Smooth muscle cell (in vitro differentiated cells): ENCODE data around the gene NR5A1. TPM values are rescaled to one million over a fixed set of nuclear protein-coding genes. Genes with fewer than 3 reads are reported as not detected.

Source experiments
- DNase-seq: peaks from one replicate; lab custom pipeline; 2025; ENCODE audit not compliant: unreplicated experiment; lab: John Stamatoyannopoulos, UW
- H2AFZ ChIP-seq: fragments of 200-600 bp; sonication (generic); 2 replicates; pipeline ENCODE4 v1.6.0; 2016; ENCODE audit warnings: antibody characterized with exemption, low read depth, mild to moderate bottlenecking
- H3F3A ChIP-seq: fragments of 200-600 bp; sonication (generic); 2 replicates; pipeline ENCODE4 v1.6.0; 2017; ENCODE audit warnings: antibody characterized with exemption, low read depth
- H3K27ac ChIP-seq: fragments of 200-600 bp; sonication (generic); 2 replicates; pipeline ENCODE4 v1.5.1; 2016; ENCODE audit warnings: low read depth, mild to moderate bottlenecking
- H3K27me3 ChIP-seq: fragments of 200-600 bp; sonication (generic); 2 replicates; pipeline ENCODE4 v1.6.1; 2016; ENCODE audit warnings: low read depth, mild to moderate bottlenecking
- H3K36me3 ChIP-seq: fragments of 200-600 bp; sonication (generic); 2 replicates; pipeline ENCODE4 v1.5.1; 2016; ENCODE audit warnings: low read depth
- H3K4me1 ChIP-seq: fragments of 200-600 bp; sonication (generic); 2 replicates; pipeline ENCODE4 v1.5.1; 2016; ENCODE audit warnings: low read depth
- H3K4me2 ChIP-seq: fragments of 200-600 bp; sonication (generic); 2 replicates; pipeline ENCODE4 v1.6.0; 2016; ENCODE audit warnings: mild to moderate bottlenecking
- H3K4me3 ChIP-seq: fragments of 200-600 bp; sonication (generic); 2 replicates; pipeline ENCODE4 v1.5.1; 2016; ENCODE audit warnings: mild to moderate bottlenecking
- H3K79me2 ChIP-seq: fragments of 200-600 bp; sonication (generic); 2 replicates; pipeline ENCODE4 v1.6.0; 2016; ENCODE audit warnings: low read depth, mild to moderate bottlenecking
- H3K9ac ChIP-seq: fragments of 200-600 bp; sonication (generic); 2 replicates; pipeline ENCODE4 v1.6.0; 2016; ENCODE audit warnings: low read depth
- H3K9me3 ChIP-seq: fragments of 200-600 bp; sonication (generic); replicated peaks from 2 replicates; pipeline ENCODE4 v1.5.1; 2016; ENCODE audit warnings: low read depth
- H4K20me1 ChIP-seq: fragments of 200-600 bp; sonication (generic); 2 replicates; pipeline ENCODE4 v1.6.0; 2016; ENCODE audit warnings: low read depth
- WGBS: methylation state at CpG from one replicate; pipeline ENCODE4 v1.1.7; 2016; ENCODE audit warnings: low lambda C conversion rate; 5-methylcytosine and 5-hydroxymethylcytosine counted together
- polyA plus RNA-seq: library from polyadenylated mRNA; unstranded; fragments of >200 nt; fragmentation: Nextera tagmentation; extraction: Ambion mirVana; gene quantifications from 2 replicates; pipeline ENCODE4 v1.2.1, GENCODE V29; 2016
- total RNA-seq: library from RNA; depleted of rRNA; stranded (reverse); fragments of >200 nt; gene quantifications from 2 replicates; pipeline ENCODE4 v1.2.3, GENCODE V29; 2014
- TF ChIP-seq, protein P1 (sequence below): fragments of 200-600 bp; sonication (generic); IDR thresholded peaks from 2 replicates; pipeline ENCODE4 v1.5.1; 2017; ENCODE audit warnings: borderline replicate concordance, mild to moderate bottlenecking, antibody characterized with exemption; ENCODE audit not compliant: insufficient read depth, poor library complexity, severe bottlenecking

Gene NR5A1
- total and polyA plus RNA-seq, 2 experiments from 2014 or later, result not detected

DNA sequence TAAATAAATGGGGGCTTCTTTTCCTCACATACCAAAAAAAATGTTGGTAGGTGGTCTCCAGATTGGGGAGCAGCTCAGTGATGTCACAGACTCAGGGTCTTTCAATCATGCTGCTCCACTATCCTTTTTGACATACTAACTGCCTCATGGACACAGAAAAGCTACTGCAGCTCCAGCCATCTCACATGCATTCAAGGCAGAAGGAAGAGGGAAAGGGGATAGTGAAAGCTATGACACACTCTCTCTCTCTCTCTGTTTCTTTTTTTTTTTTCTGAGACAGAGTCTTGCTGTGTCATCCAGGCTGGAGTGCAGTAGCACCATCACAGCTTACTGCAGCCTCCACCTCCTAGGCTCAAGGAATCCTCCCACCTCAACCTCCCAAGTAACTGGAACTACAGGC lies 64.8 kb downstream of the NR5A1 start:
- DNase-seq, result no peak
- H3K27me3 ChIP-seq, result no peaks in the 10 kb centered on the region
- TF ChIP-seq, protein P1, sequence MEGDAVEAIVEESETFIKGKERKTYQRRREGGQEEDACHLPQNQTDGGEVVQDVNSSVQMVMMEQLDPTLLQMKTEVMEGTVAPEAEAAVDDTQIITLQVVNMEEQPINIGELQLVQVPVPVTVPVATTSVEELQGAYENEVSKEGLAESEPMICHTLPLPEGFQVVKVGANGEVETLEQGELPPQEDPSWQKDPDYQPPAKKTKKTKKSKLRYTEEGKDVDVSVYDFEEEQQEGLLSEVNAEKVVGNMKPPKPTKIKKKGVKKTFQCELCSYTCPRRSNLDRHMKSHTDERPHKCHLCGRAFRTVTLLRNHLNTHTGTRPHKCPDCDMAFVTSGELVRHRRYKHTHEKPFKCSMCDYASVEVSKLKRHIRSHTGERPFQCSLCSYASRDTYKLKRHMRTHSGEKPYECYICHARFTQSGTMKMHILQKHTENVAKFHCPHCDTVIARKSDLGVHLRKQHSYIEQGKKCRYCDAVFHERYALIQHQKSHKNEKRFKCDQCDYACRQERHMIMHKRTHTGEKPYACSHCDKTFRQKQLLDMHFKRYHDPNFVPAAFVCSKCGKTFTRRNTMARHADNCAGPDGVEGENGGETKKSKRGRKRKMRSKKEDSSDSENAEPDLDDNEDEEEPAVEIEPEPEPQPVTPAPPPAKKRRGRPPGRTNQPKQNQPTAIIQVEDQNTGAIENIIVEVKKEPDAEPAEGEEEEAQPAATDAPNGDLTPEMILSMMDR, result no peak
- H4K20me1 ChIP-seq, result no peaks in the 10 kb centered on the region
- no peaks in the 10 kb centered on the region for H3K4me1 ChIP-seq
- no peaks in the 10 kb centered on the region for H3K9me3 ChIP-seq
- H3K36me3 ChIP-seq, result no peaks in the 10 kb centered on the region
- no peak overlapping the region for H3K4me3 ChIP-seq
- no peak overlapping the region for H3K27ac ChIP-seq
- no peak overlapping the region for H3K9ac ChIP-seq
- H3F3A ChIP-seq, result no peaks in the 10 kb centered on the region
- H3K4me2 ChIP-seq, result no peak overlapping the region
- H2AFZ ChIP-seq, result no peak overlapping the region
- H3K79me2 ChIP-seq, result no peaks in the 10 kb centered on the region

DNA sequence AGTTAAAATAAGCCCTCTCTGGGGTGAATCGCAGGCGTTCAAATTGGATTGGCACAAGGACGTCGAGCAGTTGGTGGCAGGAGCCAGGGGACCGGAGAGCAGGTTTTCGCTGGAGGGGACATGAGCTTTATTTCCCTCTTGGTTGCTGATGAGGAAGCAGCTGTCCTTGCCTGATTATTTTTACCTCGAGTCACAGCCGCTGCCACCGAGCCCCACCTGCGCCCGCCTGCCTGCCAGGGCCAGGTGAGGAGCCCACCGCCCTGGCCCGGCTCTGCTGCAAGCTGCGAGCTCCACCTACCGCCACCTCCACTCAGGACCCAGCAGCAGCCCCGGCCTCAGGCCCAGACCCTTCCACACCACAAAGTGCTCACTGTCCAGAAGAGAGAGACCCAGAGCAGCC lies 65.9 kb downstream of the NR5A1 start:
- no peak overlapping the region for H3K4me2 ChIP-seq
- H3K4me3 ChIP-seq, result no peak overlapping the region
- H3K36me3 ChIP-seq, result no peaks in the 10 kb centered on the region
- H3K9me3 ChIP-seq, result no peaks in the 10 kb centered on the region
- no peak overlapping the region for H2AFZ ChIP-seq
- H3K27me3 ChIP-seq, result no peaks in the 10 kb centered on the region
- no peaks in the 10 kb centered on the region for H3K4me1 ChIP-seq
- H3F3A ChIP-seq, result no peaks in the 10 kb centered on the region
- H3K79me2 ChIP-seq, result no peaks in the 10 kb centered on the region
- no peaks in the 10 kb centered on the region for H4K20me1 ChIP-seq
- DNase-seq, result no peak
- no peak overlapping the region for H3K9ac ChIP-seq
- H3K27ac ChIP-seq, result no peak overlapping the region
- TF ChIP-seq, protein P1, result no peak
- 93% methylated on average over 11 of the region's 16 CpGs for WGBS

DNA sequence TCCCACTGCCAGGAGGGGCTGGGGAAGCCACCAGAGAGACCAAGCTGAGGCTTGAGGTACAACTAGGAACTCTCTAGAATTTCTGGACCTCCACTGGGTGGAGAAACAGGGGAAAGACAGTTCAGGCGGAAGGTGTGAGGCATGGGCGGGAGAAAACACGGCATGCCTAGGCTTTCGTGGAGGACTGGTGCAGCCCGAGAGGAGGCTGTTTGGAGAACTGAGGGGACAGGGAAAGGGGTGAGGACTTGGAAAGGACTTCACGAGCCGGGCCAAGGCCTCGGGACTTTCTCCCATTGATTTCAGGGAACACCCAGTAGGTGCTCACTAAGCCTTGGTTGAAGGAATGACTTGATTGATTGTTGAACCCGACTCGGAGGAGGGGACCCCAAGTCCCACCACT lies 66.4 kb downstream of the NR5A1 start:
- 91% methylated on average over 10 of the region's 10 CpGs for WGBS
- no peaks in the 10 kb centered on the region for H3K27me3 ChIP-seq

DNA sequence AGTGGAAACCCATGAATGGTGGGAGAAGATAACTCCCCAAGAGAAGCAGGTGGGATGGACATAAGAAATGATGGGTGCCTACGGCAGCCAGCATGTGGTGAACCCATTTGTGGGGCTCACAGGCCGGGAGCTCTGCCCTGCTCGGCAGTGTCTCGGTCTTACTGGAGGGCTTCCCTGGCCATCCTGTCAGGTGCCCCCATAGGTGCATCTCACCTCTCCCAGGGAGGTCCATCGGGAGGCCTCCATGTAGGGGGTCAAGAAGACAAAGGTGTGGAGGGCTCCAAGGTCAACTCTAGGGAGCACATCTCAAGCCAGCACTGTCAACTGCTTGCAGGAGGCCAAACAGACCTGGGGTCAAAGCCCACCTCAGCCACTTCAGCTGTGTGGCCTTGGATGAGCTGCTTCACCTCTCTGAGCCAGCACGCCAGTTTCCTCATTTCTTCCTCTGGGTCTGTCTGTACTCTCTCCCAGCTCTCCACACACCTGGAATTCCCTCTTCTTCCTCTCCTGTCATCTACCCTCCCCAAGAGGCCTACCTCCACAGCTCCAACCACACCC lies 67.4 kb downstream of the NR5A1 start:
- TF ChIP-seq, protein P1, result no peak
- Histone ChIP-seq H3K36me3 (no peaks in the 10 kb centered on the region), H3K27ac (no peak overlapping the region), H3K4me2 (no peak overlapping the region), H3K4me1 (no peaks in the 10 kb centered on the region), H3K79me2 (no peaks in the 10 kb centered on the region), H2AFZ (no peak overlapping the region), H4K20me1 (no peaks in the 10 kb centered on the region), H3K9ac (no peak overlapping the region), H3K4me3 (no peak overlapping the region), H3K27me3 (no peaks in the 10 kb centered on the region), H3K9me3 (no peaks in the 10 kb centered on the region), H3F3A (no peaks in the 10 kb centered on the region)
- DNase-seq, result no peak
- 94% methylated on average over 6 of the region's 6 CpGs for WGBS

More for the DNA sequence above, 66.4 kb downstream of the NR5A1 start:
- TF ChIP-seq, protein P1, result no peak
- Histone ChIP-seq H3K4me2 (no peak overlapping the region), H3K27ac (no peak overlapping the region), H2AFZ (no peak overlapping the region), H3F3A (no peaks in the 10 kb centered on the region), H3K9ac (no peak overlapping the region), H3K36me3 (no peaks in the 10 kb centered on the region), H3K4me1 (no peaks in the 10 kb centered on the region), H3K4me3 (no peak overlapping the region), H3K79me2 (no peaks in the 10 kb centered on the region), H4K20me1 (no peaks in the 10 kb centered on the region), H3K9me3 (no peaks in the 10 kb centered on the region)
- DNase-seq, result no peak
